Activated CD8-positive, alpha-beta memory T cell treated with anti-CD3 and anti-CD28 coated beads, Interleukin-2, amount 50 U/mL, for 48 hours (primary cell): ENCODE data around the gene RNASE3.
"Not testable (repeated sequence)": the region's sequence is repeated elsewhere in the genome, so short reads cannot be mapped to it uniquely, and the experiment has no call there.

Experiments used
- DNase-seq: peaks from one replicate; pipeline ENCODE4 v3.0.0-alpha.2; 2020

The RNASE3 gene

DNA sequence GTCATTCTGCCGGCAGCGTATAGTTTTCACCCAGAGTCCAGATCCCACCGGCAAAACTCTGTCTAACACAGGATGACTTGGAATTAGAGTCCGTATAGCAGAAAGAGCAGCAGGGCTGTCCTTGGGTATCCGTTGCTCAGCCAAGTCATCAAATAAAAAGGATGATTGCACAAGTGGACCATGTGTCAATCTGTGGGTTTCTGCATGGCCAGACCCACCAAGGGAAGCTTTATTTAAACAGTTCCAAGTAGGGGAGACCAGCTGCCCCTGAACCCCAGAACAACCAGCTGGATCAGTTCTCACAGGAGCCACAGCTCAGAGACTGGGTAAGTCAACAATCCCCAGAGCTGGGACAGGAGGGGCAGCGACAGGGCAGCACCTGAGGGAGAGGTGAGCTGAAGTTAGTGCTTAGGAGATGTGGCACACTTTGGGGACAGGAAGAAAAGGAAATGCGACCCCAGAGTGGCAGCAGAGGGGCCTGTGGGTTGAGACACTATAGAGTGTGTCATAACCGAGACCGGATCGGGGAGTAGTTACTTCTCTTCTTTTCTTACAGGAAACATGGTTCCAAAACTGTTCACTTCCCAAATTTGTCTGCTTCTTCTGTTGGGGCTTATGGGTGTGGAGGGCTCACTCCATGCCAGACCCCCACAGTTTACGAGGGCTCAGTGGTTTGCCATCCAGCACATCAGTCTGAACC, at the start of gene RNASE3:
Gene RNASE3, plus strand, starts transcription at position 260 of the 700 bp plus-strand sequence. Its CDS starts 302 bp downstream, at position 562.
- not testable (repeated sequence) for DNase-seq

DNA sequence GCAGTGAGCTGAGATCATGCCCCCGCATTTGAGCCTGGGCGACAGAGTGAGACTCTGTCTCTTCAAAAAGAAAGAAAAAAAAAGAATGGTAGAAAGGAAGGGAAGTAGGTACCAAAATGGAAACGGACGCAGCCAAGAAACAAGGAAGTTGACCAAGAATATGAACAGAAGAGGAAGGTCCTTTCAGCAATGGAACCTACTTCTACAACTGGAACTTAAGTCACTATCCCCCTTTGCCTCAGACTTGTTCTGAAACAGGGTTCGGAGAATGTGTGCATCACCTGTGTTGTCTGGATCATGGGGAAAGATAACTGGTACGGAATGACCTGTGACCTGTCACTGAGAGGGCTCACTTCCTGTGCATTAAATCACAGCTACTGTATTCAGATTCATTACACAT, 44.6 kb upstream of the RNASE3 start:
- DNase-seq = no peak

DNA sequence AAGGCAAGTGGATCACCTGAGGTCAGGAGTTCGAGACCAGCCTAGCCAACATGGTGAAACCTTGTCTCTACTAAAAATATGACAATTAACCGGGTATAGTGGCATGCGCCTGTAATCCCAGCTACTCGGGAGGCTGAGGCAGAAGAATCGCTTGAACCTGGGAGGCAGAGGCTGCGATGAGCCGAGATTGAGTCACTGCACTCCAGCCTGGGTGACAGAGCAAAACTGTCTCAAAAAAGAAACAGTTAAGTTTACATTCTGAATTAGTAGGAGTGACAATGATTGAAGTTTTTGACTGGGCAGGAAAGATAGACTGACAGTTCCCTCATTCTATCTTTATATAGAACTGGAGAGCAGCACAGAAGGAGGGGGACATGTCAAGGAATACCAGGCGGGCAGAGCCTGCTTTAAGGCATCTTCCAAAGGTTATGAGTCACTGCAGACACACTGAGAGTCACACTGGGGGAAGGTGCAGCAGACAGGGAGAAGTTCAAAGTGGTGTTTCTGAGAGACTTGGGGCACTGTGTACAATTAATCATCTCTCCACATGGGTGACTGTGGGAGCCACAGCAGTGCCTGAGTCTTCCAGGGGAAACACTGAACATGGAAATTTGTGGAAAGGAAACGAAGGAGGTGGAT, 42.8 kb upstream of the RNASE3 start:
- DNase-seq = no peak

DNA sequence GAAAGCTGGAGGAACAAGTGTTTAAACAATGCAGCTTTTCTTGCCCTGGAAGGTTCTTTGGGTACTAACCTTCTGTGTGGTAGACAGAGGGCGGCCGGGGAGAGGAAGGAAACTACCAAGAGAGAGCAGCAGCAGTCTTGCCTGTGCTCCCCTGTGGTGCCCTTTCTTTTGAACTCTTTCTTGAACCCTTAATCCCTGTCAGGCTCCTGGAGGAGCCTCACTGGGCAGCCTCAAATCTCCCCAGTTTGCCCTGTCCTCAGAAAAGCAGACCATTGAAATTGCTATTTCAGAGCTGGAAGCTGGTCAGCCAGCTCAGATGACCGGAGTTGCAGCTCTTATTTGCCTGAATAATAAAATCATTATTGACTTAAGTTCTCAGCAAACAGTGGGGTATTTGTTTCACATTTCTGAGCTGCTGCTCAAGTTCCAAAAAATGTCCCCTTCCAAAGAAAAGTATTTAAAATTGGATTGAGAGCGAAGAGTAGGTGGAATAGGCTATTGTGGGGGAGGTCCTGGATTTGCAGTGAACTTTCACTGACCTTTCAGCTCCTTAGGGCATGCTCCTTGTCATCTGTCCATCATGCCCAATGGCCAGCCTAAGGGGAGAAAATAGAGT, 42.1 kb upstream of the RNASE3 start:
- no peak for DNase-seq

DNA sequence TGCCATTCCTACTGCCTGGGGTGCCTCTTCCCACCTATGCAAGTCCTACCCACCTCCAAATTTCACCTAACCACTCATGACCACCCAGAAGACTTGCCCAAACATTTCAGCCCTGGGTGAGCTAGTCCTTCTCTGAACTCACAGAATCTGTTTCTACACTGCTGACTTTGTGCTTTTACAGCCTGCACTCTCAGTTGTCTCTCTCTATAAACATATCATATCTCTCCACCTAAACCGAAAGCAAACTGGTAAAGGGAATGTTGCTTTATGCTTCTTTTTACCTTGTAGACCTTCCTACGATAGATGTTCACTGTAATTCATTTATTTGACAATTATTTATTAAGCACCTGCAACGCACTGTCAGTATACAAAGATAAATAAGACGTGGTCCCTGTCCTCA, 38.1 kb upstream of the RNASE3 start:
- no peak for DNase-seq

DNA sequence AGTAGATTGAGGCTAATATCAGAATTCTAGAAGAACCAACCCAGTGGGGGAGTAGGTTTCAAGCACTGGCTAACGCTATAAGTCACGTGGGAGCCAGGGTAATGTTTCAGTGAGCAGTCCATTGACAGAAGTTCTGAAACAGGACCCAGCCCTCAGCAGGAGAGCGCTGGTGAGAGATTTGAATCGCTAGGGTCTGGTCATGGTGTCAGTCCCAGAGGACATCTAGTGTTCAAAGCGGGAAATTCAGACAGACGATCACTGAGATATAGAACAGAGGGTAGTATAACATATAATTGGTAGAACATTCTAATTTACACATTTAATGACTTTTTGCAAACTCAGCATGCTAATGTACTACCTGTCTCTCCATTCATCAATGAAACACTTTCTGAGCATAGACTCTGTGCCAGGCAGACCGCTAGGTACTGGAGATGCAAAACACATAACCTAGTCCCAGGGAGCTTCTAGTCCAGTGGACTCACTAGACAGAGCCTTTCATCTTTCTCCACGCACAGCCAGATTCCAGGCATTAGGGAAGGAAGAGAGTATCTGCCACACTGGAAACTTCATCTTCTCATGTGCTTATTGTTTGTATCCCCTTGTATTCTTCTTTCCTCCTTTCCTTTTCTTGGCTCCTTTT, 35.4 kb upstream of the RNASE3 start:
- no peak for DNase-seq

DNA sequence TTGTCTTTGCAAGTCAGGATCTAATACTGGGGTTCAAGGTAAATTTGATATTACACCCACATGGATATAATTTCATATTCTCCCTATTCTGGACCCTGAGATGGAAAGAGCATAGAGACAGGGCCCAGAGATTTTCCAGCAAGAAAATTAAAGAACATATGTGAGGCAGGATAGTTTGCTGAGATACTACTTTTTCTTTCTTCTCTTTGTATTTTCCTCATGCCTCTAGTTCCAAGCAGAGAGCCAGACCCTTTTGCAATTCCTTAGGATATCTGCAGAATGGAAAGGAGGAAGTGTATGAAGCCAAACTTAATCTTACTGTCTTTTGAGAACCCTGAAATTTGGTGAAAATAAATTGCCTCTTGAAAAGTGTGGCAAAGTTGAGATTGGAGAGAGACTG, 34.0 kb upstream of the RNASE3 start:
- DNase-seq = no peak

DNA sequence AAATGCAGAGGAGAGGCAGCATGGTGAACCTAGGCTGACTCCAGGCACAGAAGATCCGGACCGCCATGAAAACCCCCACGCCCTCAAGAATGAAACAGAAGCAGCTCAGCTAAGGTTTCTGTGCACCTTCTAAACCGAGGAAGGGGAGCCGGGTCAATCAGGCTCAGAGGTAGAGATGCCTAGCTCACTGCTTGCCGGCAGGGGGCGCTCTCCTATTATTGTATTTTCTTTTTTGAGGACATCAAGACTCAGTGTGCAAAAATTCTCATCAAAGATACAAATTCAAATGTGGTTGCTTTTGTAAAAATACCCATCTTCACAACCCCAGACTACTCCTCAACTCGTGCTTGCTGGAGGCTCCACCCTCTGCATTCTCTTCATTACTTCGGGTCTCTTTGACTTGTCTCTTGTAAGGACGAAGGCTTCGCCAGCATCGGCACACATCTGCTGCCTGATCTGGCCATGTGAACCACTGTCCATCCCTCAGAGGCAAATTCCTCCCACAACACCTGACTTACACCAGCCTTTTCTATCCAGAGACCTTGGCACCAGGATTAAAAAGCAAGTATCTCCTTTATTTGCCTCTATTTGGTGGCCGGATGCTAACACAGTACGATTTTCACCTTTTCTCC, 33.4 kb upstream of the RNASE3 start:
- DNase-seq = peak; percentile 94

DNA sequence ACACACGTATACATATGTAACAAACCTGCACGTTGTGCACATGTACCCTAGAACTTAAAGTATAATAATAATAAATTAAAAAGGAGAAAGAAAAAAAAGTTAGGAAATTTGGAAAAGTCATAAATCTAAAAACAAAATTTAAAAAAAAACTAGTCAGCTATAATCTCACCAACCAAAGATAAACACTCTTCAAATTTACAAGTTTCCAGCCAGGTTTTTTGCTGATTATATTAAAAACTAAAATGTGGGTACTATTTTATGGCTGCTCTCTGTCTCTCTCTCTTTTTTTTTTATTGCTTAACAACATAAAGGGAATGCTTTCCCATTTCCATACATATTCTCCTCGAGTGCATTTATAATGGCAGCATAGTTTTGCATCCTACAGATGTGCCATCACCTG, 25.0 kb upstream of the RNASE3 start:
- DNase-seq = no peak

DNA sequence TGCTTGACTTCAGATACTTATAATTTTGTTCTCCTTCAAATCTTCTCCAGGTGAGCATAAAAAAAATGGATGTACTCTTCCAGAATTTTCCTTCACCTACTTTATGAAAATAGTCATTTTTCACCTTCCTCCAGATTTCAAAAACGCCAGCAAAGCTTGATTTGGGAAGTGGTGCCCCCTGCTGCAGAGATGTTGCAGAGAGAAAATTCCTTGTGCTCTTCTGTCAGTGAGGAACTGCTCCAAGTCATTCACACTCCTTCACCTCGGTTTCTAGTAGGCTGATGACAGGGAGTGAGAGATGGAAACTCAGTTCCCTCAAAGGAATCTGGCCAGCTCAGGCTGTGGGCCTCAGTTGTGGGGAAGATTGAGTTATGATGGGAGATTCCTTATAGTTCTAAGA, 24.2 kb upstream of the RNASE3 start:
- DNase-seq = no peak

DNA sequence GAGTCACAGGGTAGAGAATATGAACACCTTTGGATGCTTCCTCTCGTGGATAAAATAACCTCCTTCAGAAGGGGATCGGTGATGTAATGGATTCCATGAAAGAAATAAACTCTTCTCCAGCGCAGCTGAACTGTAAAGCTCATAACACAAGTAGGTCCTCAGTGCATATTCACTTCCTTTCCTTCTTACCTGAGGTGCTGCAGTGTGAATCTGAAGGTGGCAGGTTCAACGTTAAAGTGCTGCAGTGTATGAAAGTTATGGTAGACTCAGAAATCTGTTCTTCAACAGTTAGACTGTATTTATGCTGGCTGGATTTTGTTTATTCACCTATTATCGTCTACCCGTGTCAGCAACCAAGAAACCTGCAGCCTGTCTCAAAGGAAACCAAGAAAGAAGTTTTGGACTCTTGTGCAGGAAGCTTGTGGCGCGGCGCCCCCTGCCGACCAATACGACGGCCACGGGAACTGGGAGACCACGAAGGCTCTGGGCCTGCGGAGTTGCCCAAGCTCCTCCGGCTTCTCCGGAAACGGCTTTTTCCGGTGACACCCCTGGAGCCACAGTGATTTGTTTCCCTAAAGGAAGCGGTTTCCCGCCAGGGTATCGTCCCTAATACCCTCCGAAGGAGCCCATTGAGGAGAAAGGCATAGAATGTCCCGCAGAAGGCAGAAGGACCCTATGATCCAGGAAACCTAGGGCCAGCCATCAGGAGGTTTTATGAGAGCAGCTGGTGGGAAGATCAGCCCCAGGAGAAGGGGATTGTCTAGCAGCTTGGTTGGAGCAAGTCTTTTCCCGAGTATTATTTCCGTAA, 17.6 kb upstream of the RNASE3 start:
- DNase-seq = peak; percentile 91

DNA sequence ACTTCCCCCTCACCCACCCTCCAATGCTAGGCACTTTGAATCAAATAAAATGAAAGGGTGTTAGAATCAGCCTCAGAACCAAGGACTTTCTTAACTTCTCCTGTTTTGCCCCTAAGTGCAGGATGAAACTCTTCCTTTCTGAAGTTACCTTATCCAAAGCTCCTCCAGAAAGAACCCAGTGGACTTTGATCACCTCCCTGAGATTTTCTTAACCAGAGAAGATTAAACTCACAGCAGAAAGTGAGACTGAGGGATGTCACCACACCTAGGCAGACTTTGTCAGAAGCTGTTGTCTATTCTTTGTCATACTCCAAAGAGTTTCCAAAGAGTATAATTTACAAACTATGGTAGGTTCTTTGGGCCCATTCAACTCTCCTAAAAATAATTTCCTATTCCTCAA, 14.2 kb upstream of the RNASE3 start:
- DNase-seq = no peak

DNA sequence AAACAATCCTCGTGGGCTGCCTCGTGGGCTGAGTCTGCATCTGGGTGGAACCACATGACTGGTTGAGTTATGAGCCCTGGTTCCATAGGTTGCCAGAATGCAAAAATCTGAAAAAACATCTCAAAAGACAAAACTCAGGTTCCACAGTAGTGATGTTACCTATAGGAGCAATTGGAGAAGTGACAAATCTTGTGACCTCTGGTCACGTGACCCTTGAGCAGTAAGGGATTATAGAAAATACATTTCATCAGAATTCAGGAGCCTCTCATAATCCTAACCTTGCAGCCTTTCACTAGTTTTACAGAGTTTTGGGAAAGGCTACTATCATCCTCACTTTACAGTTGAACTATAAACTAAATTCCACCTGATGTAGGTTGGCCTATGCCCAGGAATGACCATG, 12.5 kb upstream of the RNASE3 start:
- DNase-seq = no peak

DNA sequence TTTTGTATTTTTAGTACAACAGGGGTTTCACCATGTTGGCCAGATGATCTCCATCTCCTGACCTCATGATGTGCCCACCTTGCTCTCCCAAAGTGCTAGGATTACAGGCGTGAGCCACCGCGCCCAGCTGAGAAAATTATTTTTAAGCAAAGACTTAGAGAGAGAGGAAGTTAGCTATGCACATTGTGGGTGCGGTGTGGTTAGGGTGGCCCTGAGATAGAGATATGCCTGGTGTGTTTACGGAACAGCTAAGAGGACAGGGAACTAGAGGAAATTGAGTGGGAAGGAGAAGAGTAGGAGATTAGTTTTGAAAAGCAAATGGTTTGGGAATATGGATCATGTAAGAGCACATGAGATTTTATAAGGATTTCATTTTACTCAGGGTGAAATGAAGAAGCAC, 10.0 kb upstream of the RNASE3 start:
- DNase-seq = not testable (repeated sequence)

DNA sequence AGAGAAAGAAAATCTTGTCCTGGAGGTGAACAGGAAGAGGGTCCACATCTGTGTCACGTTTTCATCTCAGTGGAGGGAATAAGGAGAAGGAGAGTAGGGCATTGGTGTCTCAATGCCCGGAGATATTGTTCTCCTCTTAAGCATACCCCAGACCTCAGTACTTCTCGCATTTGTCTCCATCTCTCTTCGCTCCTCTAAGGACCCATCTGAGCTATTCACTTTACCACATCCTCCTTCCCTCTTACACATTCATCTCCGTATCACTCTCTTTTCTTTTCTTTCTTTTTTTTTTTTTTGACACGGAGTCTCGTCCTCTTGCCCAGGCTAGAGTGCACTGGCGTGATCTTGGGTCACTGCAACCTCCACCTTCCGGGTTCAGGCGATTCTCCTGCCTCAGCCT, 8.4 kb upstream of the RNASE3 start:
- not testable (repeated sequence) for DNase-seq

DNA sequence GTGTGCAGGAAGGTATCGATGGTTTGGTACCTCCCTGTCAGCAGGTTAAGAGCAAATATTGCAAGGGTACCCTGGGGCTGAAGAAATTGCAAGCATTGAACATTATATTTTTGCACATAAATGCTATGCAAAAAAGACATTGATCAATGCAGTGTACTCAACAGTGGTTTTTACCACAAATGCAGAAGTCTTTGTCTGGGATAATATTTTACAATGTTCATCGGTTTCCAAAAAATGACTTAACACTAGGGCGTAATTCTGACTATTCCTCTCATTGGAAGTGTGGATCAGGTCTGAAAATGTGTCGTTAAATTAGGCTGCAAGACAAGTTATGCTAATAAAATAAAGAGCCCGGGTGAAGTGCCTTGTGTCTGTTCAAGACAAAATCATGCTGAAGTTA, 2.8 kb upstream of the RNASE3 start:
- not testable (repeated sequence) for DNase-seq

DNA sequence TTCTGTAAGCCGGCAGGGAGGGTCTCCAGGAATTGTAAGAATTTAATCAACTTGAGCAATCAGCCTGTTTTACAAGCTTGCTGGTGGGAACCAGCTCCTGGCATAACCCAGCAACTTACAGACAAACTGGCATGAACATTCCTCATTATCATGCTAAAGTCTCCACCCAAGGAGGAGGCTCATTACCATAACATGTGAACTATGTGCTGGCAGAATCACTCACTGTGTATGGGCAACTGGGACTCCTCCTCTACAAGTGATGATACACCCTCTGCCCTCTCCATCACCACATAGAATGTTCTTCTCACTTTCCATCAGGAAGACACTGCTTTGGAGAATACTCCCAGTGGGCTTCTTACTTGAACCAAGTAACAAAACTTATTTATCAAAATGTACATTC, 4.1 kb downstream of the RNASE3 start:
- DNase-seq = not testable (repeated sequence)

DNA sequence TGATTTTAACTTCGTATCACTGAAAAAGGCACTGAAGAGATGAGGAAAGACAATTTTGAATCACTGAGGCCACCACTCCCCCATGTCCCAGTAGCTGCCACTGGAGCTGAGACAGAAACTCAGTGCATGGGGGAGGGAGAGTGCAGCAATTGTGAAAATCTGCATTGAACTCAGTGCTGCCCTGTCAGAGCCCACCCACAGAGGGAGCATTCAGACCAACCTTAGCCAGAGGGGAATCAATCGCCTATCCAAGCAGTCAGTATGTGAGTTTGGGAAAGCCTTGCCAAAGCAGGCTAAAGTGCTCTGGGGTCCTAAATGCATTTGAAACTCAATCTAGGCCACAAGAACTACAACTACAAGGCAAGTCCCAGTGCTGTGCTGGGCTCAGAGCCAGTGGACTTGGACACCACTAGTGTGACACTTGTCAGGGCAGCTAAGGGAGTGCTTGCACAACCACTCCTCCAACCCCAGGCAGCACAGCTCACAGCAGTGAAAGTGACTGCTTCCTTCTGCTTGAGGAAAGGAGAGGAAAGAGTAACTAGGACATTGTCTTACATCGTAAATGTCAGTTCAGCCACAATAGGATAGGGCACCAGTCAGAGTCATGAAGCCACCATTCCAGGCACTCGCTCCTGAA, 13.3 kb downstream of the RNASE3 start:
- no peak for DNase-seq

DNA sequence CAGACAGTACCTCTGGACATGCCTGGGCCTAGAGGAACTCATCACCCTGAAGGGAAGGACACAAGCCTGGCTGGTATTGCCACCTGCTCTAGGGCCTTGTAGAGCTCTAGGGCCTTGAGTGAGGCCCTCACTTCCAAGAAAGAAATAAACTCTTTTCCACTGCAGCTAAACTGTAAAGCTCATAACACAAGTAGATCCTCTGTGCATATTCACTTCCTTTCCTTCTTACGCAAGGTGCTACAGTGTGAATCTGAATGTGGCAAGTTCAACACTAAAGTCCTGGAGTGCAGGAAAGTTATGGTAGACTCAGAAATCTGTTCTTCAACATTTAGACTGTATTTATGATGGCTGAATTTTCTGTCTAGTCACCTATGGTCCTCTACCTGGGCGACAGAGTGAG, 14.5 kb downstream of the RNASE3 start:
- no peak for DNase-seq

DNA sequence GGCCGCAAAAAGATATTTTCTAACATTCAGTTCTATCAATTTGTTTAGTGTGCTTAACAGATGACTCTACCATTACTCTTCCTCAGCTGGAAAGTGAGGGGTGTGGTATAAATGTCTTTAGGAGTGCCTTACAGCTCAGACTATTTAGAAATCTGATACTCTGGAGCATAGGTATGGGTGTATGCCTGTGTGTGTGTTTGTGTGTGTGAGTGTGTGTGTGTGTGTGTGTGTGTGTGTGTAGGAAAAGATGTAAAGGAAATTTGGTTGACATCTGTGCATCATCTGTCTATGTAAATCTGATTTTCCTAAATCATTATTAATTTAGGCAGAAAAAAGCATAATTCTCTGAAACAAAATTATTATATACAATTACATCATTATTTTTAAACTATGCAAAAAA, 16.0 kb downstream of the RNASE3 start:
- DNase-seq = no peak

DNA sequence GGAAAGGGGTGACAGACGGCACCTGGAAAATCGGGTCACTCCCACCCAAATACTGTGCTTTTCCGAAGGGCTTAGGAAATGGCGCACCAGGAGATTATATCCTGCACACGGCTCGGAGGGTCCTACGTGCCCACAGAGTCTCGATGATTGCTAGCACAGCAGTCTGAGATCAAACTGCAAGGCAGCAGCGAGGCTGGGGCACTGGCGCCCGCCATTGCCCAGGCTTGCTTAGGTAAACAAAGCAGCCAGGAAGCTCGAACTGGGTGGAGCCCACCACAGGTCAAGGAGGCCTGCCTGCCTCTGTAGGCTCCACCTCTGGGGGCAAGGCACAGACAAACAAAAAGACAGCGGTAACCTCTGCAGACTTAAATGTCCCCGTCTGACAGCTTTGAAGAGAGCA, 19.6 kb downstream of the RNASE3 start:
- not testable (repeated sequence) for DNase-seq
